Measurements from ENCODE around the gene OTUD5. TPM values are rescaled to one million over a fixed set of nuclear protein-coding genes. Genes with fewer than 3 reads are reported as not detected.
A peak's percentile ranks its signal among the peaks of the same experiment; 100 is the strongest.

The OTUD5 gene
- polyA plus RNA-seq, 2 of the 4 experiments (the other 2 are of a cell fraction): 45.9 to 57.7 TPM

DNA sequence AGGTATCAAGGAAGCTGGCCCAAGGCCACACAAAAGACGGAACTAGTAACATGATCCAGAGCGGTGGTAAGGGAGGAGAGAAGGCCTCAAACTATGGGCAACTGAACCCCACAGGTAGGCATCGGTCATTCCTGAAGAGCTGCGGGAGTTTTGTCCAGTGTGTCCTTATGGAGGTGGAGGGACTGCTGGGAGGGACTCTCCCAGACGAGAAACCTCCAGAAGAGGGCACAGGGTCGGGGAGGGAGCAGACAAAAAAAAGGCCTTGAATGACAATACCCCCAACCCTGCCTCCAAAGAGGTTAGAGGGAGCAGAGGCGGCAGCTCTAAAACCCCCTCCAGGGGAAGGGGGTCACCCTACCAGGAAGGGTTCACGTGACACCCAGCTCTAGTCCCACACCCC lies 53.2 kb downstream of the OTUD5 start:
- ChIA-PET CTCF (interaction anchor here (0.6 to 2.0 kb wide), 3 partner anchors 12 to 256 kb away, joined by 3 to 10 read pairs (median 4); no protein-coding TSS in a partner anchor), POLR2A (interaction anchor here (1.6 kb wide), 1 partner anchor 13 kb away, joined by 7 read pairs; no protein-coding TSS in a partner anchor)
- peak; percentile 5 to 20; a peak in 2 of 6 replicates for ATAC-seq
- H3K4me3 ChIP-seq: no peak overlapping the region
- DNase-seq (ENCODE audit: low read depth in 1 of 2, low spot score in 1 of 2): no peak
- TF ChIP-seq RNF2 (IDR thresholded peaks at IDR 0.05; ENCODE audit: borderline replicate concordance, low read depth): no peak
- TF ChIP-seq KDM1A (IDR thresholded peaks at IDR 0.05; ENCODE audit: low read depth): no peak
- TF ChIP-seq JUN (IDR thresholded peaks at IDR 0.05): no peak
- TF ChIP-seq SMC3 (IDR thresholded peaks at IDR 0.05): no peak
- TF ChIP-seq RAD21 (conservative IDR thresholded peaks at IDR 0.05 in 1 of 2, IDR thresholded peaks at IDR 0.05 in 1 of 2): no peak
- TF ChIP-seq ZC3H11A (IDR thresholded peaks at IDR 0.05): no peak
- TF ChIP-seq TFCP2L1 (CRISPR knock-in tag; IDR thresholded peaks at IDR 0.05): no peak
- no peak for TF ChIP-seq CEBPB (IDR thresholded peaks at IDR 0.05)
- TF ChIP-seq EHF (CRISPR knock-in tag; IDR thresholded peaks at IDR 0.05): no peak
- TF ChIP-seq JUNB (IDR thresholded peaks at IDR 0.05): no peak
- TF ChIP-seq ZSCAN20 (CRISPR knock-in tag; IDR thresholded peaks at IDR 0.05): no peak
- TF ChIP-seq, protein P1, sequence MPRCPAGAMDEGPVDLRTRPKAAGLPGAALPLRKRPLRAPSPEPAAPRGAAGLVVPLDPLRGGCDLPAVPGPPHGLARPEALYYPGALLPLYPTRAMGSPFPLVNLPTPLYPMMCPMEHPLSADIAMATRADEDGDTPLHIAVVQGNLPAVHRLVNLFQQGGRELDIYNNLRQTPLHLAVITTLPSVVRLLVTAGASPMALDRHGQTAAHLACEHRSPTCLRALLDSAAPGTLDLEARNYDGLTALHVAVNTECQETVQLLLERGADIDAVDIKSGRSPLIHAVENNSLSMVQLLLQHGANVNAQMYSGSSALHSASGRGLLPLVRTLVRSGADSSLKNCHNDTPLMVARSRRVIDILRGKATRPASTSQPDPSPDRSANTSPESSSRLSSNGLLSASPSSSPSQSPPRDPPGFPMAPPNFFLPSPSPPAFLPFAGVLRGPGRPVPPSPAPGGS (IDR thresholded peaks at IDR 0.05): no peak
- no peak for TF ChIP-seq HOXB5 (CRISPR knock-in tag; IDR thresholded peaks at IDR 0.05)
- no peak for TF ChIP-seq EHMT2 (IDR thresholded peaks at IDR 0.05; ENCODE audit: low read depth)
- TF ChIP-seq ZNF302 (CRISPR knock-in tag; IDR thresholded peaks at IDR 0.05): no peak
- H3K4me1 ChIP-seq: peaks cover 5% of the 10 kb centered on the region
- H3K4me2 ChIP-seq: no peak overlapping the region
- FAIRE-seq: no peak
- 89% methylated on average over 8 of the region's 8 CpGs for WGBS (ENCODE audit: missing lambda C conversion rate)
- H3K9me3 ChIP-seq: no peaks in the 10 kb centered on the region
- no peak overlapping the region for H3K27ac ChIP-seq

DNA sequence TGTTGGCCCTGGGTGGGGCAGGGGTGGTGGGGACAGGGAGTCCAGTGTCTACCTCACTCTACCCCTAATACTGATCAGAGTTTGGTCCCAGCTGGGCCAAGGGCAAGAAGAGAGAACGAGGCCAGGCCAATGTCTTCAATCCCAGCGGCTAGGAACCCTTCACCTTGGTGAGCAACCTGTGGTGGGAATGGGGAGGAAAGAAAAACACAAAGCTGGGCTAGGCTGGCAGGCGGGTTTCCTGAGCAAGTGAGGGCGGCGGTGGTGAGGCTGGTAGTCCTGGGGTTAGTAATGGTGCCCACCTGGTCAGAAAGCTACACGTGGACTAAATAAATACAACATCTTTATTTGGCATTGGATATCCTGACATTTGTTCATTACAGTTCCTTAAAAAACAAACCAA lies 54.1 kb downstream of the OTUD5 start:
- Histone ChIP-seq H3K9me3 (no peaks in the 10 kb centered on the region), H3K4me2 (no peak overlapping the region), H3K4me3 (no peak overlapping the region), H3K4me1 (peaks cover 11% of the 10 kb centered on the region), H3K27ac (no peak overlapping the region)
- no peak for DNase-seq (ENCODE audit: low read depth in 1 of 2, low spot score in 1 of 2)
- FAIRE-seq: peak; percentile 18
- ATAC-seq: no peak
- TF ChIP-seq, protein P2, sequence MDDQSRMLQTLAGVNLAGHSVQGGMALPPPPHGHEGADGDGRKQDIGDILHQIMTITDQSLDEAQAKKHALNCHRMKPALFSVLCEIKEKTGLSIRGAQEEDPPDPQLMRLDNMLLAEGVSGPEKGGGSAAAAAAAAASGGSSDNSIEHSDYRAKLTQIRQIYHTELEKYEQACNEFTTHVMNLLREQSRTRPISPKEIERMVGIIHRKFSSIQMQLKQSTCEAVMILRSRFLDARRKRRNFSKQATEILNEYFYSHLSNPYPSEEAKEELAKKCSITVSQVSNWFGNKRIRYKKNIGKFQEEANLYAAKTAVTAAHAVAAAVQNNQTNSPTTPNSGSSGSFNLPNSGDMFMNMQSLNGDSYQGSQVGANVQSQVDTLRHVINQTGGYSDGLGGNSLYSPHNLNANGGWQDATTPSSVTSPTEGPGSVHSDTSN (IDR thresholded peaks at IDR 0.05): no peak
- TF ChIP-seq NR3C1 (IDR thresholded peaks at IDR 0.05): no peak
- no peak for TF ChIP-seq FOSB (CRISPR knock-in tag; IDR thresholded peaks at IDR 0.05)
- TF ChIP-seq, protein P3, sequence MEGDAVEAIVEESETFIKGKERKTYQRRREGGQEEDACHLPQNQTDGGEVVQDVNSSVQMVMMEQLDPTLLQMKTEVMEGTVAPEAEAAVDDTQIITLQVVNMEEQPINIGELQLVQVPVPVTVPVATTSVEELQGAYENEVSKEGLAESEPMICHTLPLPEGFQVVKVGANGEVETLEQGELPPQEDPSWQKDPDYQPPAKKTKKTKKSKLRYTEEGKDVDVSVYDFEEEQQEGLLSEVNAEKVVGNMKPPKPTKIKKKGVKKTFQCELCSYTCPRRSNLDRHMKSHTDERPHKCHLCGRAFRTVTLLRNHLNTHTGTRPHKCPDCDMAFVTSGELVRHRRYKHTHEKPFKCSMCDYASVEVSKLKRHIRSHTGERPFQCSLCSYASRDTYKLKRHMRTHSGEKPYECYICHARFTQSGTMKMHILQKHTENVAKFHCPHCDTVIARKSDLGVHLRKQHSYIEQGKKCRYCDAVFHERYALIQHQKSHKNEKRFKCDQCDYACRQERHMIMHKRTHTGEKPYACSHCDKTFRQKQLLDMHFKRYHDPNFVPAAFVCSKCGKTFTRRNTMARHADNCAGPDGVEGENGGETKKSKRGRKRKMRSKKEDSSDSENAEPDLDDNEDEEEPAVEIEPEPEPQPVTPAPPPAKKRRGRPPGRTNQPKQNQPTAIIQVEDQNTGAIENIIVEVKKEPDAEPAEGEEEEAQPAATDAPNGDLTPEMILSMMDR (IDR thresholded peaks at IDR 0.05): no peak
- TF ChIP-seq, protein P4, sequence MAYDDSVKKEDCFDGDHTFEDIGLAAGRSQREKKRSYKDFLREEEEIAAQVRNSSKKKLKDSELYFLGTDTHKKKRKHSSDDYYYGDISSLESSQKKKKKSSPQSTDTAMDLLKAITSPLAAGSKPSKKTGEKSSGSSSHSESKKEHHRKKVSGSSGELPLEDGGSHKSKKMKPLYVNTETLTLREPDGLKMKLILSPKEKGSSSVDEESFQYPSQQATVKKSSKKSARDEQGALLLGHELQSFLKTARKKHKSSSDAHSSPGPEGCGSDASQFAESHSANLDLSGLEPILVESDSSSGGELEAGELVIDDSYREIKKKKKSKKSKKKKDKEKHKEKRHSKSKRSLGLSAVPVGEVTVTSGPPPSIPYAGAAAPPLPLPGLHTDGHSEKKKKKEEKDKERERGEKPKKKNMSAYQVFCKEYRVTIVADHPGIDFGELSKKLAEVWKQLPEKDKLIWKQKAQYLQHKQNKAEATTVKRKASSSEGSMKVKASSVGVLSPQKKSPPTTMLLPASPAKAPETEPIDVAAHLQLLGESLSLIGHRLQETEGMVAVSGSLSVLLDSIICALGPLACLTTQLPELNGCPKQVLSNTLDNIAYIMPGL (CRISPR knock-in tag; IDR thresholded peaks at IDR 0.05; ENCODE audit: borderline replicate concordance): no peak
- no peak for TF ChIP-seq KDM1A (IDR thresholded peaks at IDR 0.05; ENCODE audit: low read depth)
- no peak for TF ChIP-seq GATA3 (IDR thresholded peaks at IDR 0.05; ENCODE audit: borderline replicate concordance)
- TF ChIP-seq EHF (CRISPR knock-in tag; IDR thresholded peaks at IDR 0.05): no peak
- TF ChIP-seq, protein P5, sequence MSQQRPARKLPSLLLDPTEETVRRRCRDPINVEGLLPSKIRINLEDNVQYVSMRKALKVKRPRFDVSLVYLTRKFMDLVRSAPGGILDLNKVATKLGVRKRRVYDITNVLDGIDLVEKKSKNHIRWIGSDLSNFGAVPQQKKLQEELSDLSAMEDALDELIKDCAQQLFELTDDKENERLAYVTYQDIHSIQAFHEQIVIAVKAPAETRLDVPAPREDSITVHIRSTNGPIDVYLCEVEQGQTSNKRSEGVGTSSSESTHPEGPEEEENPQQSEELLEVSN (IDR thresholded peaks at IDR 0.05; ENCODE audit: borderline replicate concordance, low read depth): no peak
- TF ChIP-seq ZSCAN20 (CRISPR knock-in tag; IDR thresholded peaks at IDR 0.05): no peak
- no peak for TF ChIP-seq CEBPB (IDR thresholded peaks at IDR 0.05)
- no peak for TF ChIP-seq MYC (IDR thresholded peaks at IDR 0.05; ENCODE audit: borderline replicate concordance, low read length)
- 91% methylated on average over 6 of the region's 6 CpGs for WGBS (ENCODE audit: missing lambda C conversion rate)
- ChIA-PET POLR2A (interaction anchor here (1.6 to 1.7 kb wide), 2 partner anchors 8 to 12 kb away, joined by 5 to 7 read pairs; partner anchors contain the start of gene SLC35A2), CTCF (interaction anchor here (1.2 to 2.0 kb wide), 3 partner anchors 8 to 255 kb away, joined by 3 to 10 read pairs (median 4); partner anchors contain the start of gene SLC35A2)

All from A549 (cell line).